ENCODE results near the gene IDS.
A peak's percentile ranks its signal among the peaks of the same experiment; 100 is the strongest.
"Not testable (repeated sequence)": the region's sequence is repeated elsewhere in the genome, so short reads cannot be mapped to it uniquely, and the experiment has no call there.

Gene IDS

DNA sequence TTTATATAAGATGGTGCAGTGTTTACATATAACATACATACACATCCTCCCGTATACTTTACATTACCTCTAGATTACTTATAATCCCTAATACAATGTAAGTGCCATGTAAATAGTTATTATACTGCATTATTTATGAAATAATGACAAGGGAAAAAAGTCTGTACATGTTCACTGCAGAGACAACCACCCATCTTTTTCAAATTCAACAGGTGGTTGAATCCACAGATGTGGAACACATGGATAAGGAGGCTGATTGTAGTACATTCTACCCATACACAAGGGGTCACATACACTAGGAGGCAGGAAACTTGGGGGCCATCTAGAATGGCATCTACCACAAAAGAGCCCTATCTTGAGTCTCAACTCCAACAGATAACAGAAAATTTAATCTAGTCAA lies 3.4 kb upstream of the IDS start:
- Histone ChIP-seq H3K9me3 (ENCODE audit: low read depth, low read length) (no peaks in the 10 kb centered on the region), H3K27ac (no peak overlapping the region), H3K36me3 (ENCODE audit: insufficient read depth, low read length) (no peaks in the 10 kb centered on the region), H3K9ac (ENCODE audit: insufficient read length) (no peak overlapping the region), H3K4me3 (no peak overlapping the region)
- TF ChIP-seq POLR2AphosphoS5 (IDR thresholded peaks at IDR 0.05; ENCODE audit: borderline replicate concordance, low read depth, low read length) = no peak
- no peak for TF ChIP-seq FOXP2 (optimal IDR thresholded peaks at IDR 0.05; ENCODE audit: control extremely low read depth, extremely low read length, insufficient read depth)
- TF ChIP-seq EZH2 (IDR thresholded peaks at IDR 0.05) = no peak
- DNase-seq (ENCODE audit: low read depth, low spot score) = no peak

DNA sequence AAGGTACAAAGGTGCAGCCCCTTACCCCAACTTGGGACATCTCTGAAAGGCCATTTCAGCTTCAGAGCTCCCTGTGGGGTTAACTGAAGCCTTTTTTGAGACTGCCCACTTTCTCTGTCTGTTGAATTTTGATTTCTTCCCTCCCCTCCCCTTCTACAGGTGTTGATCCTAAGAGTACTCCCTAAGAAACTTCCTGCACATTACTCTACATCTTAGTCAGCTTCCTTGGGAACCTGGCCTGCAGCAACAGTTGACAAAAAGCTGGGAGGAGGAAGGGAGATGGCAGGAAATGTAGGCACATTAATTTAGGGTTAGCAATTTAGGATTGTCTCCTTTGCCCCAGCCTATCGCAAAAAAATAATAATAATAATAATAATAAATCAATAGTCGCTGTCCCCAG lies 1.2 kb upstream of the IDS start:
- no peak for DNase-seq (ENCODE audit: low read depth, low spot score)
- H3K9ac ChIP-seq (ENCODE audit: insufficient read length) = no peak overlapping the region
- no peaks in the 10 kb centered on the region for H3K36me3 ChIP-seq (ENCODE audit: insufficient read depth, low read length)
- no peak for TF ChIP-seq FOXP2 (optimal IDR thresholded peaks at IDR 0.05; ENCODE audit: control extremely low read depth, extremely low read length, insufficient read depth)
- TF ChIP-seq POLR2AphosphoS5 (IDR thresholded peaks at IDR 0.05; ENCODE audit: borderline replicate concordance, low read depth, low read length) = no peak
- TF ChIP-seq EZH2 (IDR thresholded peaks at IDR 0.05) = no peak
- no peak overlapping the region for H3K27ac ChIP-seq
- no peak overlapping the region for H3K4me3 ChIP-seq
- no peaks in the 10 kb centered on the region for H3K9me3 ChIP-seq (ENCODE audit: low read depth, low read length)

DNA sequence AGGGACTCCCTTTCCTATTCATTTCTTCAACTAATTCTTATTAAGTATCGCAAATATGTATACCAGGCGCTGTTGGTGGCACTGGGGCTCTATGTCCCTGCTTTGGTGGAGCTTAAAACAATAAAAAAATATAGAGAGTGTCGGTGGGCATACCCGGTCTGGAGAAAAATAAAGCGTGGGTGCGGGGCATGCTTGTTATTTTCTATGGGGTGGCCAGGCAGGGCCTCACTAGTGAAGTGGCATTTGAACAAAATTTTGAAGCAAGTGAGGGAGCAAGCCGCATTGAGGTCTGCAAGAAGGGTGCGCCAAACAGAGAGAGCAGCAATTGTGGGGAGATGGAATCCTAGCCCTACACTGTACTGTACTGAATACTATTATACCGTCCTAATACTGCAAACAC lies 565 bp upstream of the IDS start:
- Histone ChIP-seq H3K4me3 (peak overlapping the region; percentile 77), H3K36me3 (ENCODE audit: insufficient read depth, low read length) (no peaks in the 10 kb centered on the region), H3K9ac (ENCODE audit: insufficient read length) (no peak overlapping the region), H3K9me3 (ENCODE audit: low read depth, low read length) (no peaks in the 10 kb centered on the region), H3K27ac (no peak overlapping the region)
- DNase-seq (ENCODE audit: low read depth, low spot score) = no peak
- TF ChIP-seq POLR2AphosphoS5 (IDR thresholded peaks at IDR 0.05; ENCODE audit: borderline replicate concordance, low read depth, low read length) (no peak), FOXP2 (optimal IDR thresholded peaks at IDR 0.05; ENCODE audit: control extremely low read depth, extremely low read length, insufficient read depth) (no peak)

DNA sequence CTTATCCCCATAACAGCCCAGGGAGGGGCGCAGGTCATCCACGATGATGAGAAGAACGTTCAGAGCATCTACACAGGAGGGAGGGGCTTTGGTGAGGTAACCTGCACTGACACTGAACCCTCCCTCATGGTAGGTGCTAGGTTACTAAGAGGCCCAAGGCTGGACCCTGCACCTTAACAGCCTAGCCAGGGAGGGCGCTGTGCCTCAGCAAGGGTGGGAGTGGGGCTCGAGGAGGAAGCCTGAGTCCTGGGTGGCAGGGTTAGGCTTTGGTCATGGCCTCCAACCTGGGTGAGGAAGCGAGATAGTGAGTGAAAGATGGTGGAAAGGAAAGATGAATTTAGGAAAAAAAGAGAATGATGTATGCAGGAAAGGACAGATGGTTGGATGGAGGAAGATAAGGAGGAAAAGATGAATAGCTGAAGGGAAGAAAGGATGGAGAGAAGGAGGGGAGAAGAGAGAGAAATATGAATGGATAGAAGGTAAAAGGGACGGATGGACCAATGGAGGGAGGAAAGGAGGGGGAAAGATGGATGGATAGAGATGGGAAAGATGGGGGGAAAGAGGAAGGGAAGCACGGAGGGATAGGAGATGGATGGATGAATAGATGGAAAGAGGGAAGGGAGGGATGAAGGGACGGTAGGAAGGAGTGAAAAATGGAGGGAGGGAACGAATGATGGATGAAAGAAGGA lies 736 bp downstream of the IDS start:
- peak overlapping the region; percentile 77 for H3K4me3 ChIP-seq
- no peak overlapping the region for H3K27ac ChIP-seq
- TF ChIP-seq EZH2 (IDR thresholded peaks at IDR 0.05) = no peak
- TF ChIP-seq FOXP2 (optimal IDR thresholded peaks at IDR 0.05; ENCODE audit: control extremely low read depth, extremely low read length, insufficient read depth) = no peak
- TF ChIP-seq POLR2AphosphoS5 (IDR thresholded peaks at IDR 0.05; ENCODE audit: borderline replicate concordance, low read depth, low read length) = no peak
- peak overlapping the region; percentile 45 for H3K9ac ChIP-seq (ENCODE audit: insufficient read length)
- no peaks in the 10 kb centered on the region for H3K9me3 ChIP-seq (ENCODE audit: low read depth, low read length)
- H3K36me3 ChIP-seq (ENCODE audit: insufficient read depth, low read length) = no peaks in the 10 kb centered on the region
- no peak for DNase-seq (ENCODE audit: low read depth, low spot score)

- H3K4me3 ChIP-seq; DNase-seq (ENCODE audit: low read depth, low spot score); H3K27ac ChIP-seq; H3K9ac ChIP-seq (ENCODE audit: insufficient read length); H3K9me3 ChIP-seq (ENCODE audit: low read depth, low read length); H3K36me3 ChIP-seq (ENCODE audit: insufficient read depth, low read length): not testable (repeated sequence)
Observed at GRCh38 chrX:149503446-149503845, 1.7 kb downstream of the IDS start.

DNA sequence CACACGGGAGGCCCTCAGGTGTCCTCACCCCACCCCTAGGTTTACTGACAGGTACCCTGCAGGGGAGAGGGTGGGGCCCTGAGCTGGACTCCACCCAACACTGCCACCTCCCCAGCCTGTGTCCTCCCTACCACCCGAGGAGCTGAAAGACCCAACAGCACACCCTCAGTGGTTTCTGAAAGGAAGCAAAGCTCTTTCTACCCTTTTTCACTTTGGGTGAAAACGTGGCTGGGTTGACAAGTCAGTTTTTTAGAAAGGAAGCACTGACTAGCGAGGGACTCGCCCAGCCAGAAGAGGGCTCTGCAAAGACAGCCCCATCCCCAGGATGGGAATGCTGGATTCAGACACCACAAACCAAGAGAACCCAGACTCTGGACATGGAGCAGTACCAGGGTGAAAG lies 2.2 kb downstream of the IDS start:
- H3K9me3 ChIP-seq (ENCODE audit: low read depth, low read length); H3K4me3 ChIP-seq; DNase-seq (ENCODE audit: low read depth, low spot score): not testable (repeated sequence)

DNA sequence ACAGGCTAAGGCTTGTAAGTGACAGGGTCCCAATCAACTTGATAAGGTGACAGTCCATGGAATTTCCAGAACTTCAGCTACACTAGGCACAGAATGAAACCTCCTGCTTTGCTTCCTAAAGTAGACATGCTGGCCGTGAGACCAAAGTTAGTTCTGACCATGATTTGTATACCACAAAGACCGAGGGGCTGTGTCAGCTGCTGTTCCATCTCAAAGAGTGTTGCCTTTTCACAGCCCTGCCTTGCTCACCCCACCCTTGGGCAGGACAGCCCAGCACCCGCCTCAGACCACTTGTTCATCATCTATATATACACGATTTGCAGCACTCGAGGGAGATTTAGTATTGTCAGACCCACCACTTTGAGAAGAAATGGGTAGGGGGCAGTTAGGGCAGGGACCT lies 5.3 kb downstream of the IDS start:
- Histone ChIP-seq H3K9me3 (ENCODE audit: low read depth, low read length) (no peaks in the 10 kb centered on the region), H3K4me3 (no peak overlapping the region), H3K27ac (no peak overlapping the region), H3K36me3 (ENCODE audit: insufficient read depth, low read length) (peaks cover 8% of the 10 kb centered on the region; the same call in 1 of the 2 replicates), H3K9ac (ENCODE audit: insufficient read length) (no peak overlapping the region)
- TF ChIP-seq POLR2AphosphoS5 (IDR thresholded peaks at IDR 0.05; ENCODE audit: borderline replicate concordance, low read depth, low read length) = no peak
- TF ChIP-seq FOXP2 (optimal IDR thresholded peaks at IDR 0.05; ENCODE audit: control extremely low read depth, extremely low read length, insufficient read depth) = no peak
- no peak for TF ChIP-seq EZH2 (IDR thresholded peaks at IDR 0.05)
- no peak for DNase-seq (ENCODE audit: low read depth, low spot score)

More for the DNA sequence above, 2.2 kb downstream of the IDS start:
- not testable (repeated sequence) for H3K36me3 ChIP-seq (ENCODE audit: insufficient read depth, low read length); H3K27ac ChIP-seq; H3K9ac ChIP-seq (ENCODE audit: insufficient read length)

- peaks cover 8% of the 10 kb centered on the region; the same call in 1 of the 2 replicates for H3K36me3 ChIP-seq (ENCODE audit: insufficient read depth, low read length)
- no peaks in the 10 kb centered on the region for H3K9me3 ChIP-seq (ENCODE audit: low read depth, low read length)
- TF ChIP-seq FOXP2 (optimal IDR thresholded peaks at IDR 0.05; ENCODE audit: control extremely low read depth, extremely low read length, insufficient read depth) (no peak), POLR2AphosphoS5 (IDR thresholded peaks at IDR 0.05; ENCODE audit: borderline replicate concordance, low read depth, low read length) (no peak), EZH2 (IDR thresholded peaks at IDR 0.05) (no peak)
- no peak overlapping the region for H3K9ac ChIP-seq (ENCODE audit: insufficient read length)
- H3K4me3 ChIP-seq = no peak overlapping the region
- H3K27ac ChIP-seq = no peak overlapping the region
- DNase-seq (ENCODE audit: low read depth, low spot score) = no peak
Observed at GRCh38 chrX:149498767-149499166, 6.3 kb downstream of the IDS start.

DNA sequence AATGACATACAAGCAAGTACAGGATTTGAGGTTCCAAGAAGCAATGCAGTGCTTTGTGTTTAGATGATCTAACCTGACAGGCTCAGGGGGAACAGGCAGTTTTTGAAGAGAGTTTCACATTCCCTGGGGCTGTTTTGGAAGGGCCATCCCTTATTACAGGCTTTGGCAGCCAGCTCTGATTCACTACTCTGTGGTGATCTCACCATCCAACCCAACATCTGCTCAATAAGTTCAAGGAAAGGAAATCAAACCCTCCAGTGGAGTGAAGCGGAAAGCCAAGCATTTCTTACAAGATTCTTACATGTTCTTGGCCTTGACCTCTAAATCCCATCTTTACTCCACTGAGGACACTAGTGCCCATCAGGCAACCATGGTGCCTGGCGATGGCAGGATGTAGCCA lies 7.5 kb downstream of the IDS start:
- no peak for DNase-seq (ENCODE audit: low read depth, low spot score)
- Histone ChIP-seq H3K9ac (ENCODE audit: insufficient read length) (no peak overlapping the region), H3K27ac (no peak overlapping the region), H3K4me3 (no peak overlapping the region), H3K9me3 (ENCODE audit: low read depth, low read length) (no peaks in the 10 kb centered on the region), H3K36me3 (ENCODE audit: insufficient read depth, low read length) (peaks cover 8% of the 10 kb centered on the region; the same call in 1 of the 2 replicates)
- TF ChIP-seq FOXP2 (optimal IDR thresholded peaks at IDR 0.05; ENCODE audit: control extremely low read depth, extremely low read length, insufficient read depth) (no peak), POLR2AphosphoS5 (IDR thresholded peaks at IDR 0.05; ENCODE audit: borderline replicate concordance, low read depth, low read length) (no peak), EZH2 (IDR thresholded peaks at IDR 0.05) (no peak)

All from SK-N-MC (cell line).